Lower leg skin (tissue), 3 donors: ENCODE measurements around the gene RAB26.
"Not testable (repeated sequence)": the region's sequence is repeated elsewhere in the genome, so short reads cannot be mapped to it uniquely, and the experiment has no call there.

Experiments used
- CTCF ChIP-seq, 3 donors: fragments of 450-650 bp; IDR thresholded peaks; one replicate each; pipeline ENCODE4 v1.5.1; 2016; ENCODE audit warnings: antibody characterized with exemption in 3 of 3, mild to moderate bottlenecking in 3 of 3, moderate library complexity in 2 of 3
- POLR2A ChIP-seq, 2 donors: fragments of 450-650 bp; IDR thresholded peaks; one replicate each; pipeline ENCODE4 v1.6.1; 2016 to 2017; ENCODE audit warnings: antibody characterized with exemption in 2 of 2, mild to moderate bottlenecking in 1 of 2, moderate library complexity in 1 of 2

GRCh38 chr16:2124377-2124693 lies 24.1 kb upstream of the RAB26 start:
- not testable (repeated sequence) for TF ChIP-seq CTCF, POLR2A (IDR thresholded peaks at IDR 0.05)
